ENCODE data around the gene ASTN2. TPM values are rescaled to one million over a fixed set of nuclear protein-coding genes. Genes with fewer than 3 reads are reported as not detected.

Gene ASTN2
- polyA plus RNA-seq, 1 donor, result 4.2 TPM

DNA sequence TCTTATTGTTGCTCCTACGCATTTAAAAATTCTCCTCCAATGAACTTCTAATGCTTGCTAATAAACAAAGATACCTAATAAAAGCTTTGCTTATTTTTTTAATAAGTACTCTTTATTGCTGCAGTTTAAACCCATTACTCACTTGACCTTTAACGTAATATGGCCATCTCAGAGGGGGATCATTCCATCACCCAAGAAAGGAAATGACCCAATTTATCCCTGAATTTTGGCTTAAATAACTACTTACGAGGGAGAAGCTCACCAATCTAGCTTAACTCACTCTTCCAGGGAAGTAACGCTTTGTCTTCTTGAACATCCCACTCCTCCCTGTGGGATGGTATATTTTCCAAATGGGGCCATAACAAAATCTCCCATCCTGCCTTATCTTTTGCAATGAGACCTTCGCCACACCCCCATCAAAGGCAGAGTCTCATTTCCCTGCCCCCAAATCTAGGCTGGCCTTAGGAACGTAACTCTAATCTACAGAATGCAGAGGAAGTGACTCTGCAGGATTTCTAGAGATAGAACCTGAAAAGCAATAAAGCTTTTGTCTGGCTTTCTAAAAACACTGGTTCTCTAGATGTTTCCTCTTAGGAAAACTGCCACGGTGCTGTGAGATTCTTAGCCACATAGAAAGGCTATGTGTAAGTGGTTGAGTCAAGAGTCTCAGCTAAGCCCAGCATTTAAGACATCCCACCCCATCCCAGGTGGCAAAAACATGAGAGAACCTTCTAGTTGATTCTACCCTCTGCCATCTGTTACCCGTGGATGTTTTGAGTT is 310.0 kb downstream of the ASTN2 start:
- DNase-seq, result no peak

DNA sequence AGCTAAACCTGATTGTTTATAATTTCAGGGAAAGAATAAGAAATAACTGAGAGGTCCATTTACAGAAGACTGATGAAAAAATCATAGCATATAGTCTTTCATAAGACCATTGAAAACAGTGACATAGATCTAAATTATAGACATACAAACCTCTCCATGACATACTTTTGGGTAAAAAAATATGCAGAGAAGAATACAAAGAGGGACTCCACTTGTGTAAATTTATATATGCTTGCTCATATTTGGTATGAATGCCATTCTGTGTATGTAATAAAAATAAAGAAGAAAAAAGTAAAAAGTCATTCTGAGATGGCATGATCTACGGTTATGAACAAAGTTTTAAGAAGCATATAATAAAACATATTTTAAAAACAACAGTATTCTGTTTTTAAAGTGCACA is 310.7 kb downstream of the ASTN2 start:
- no peak for DNase-seq

DNA sequence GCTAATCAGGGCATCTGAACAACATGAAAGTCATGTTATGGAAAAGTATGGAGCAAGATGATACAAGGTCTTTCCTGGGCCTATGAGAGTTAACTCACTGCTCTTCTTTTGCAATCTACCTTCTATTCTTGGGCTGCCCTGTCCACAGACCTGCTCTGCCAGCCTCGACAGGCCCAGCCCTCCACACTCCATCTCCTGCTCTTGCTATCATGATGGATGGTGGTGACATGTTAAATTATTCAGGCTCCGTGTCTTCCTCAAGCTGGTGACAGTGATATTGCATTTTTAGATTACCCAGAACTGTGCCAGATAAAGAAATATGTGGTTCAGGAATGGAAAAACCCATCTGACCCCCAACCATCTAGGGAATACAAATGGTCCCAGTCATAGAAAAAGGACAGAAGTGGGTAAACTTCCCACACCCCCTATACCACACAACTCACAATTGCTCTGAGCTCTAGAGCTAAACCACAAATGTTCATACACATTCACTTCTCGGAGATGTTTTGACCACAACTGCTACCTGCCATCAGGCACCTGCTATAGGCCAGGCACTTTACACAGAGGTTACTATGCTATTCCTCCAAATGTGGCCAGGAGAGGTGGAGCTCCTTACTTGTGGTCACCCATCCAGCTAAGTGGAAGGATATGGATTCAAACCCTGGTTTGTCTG is 311.3 kb downstream of the ASTN2 start:
- no peak for DNase-seq

DNA sequence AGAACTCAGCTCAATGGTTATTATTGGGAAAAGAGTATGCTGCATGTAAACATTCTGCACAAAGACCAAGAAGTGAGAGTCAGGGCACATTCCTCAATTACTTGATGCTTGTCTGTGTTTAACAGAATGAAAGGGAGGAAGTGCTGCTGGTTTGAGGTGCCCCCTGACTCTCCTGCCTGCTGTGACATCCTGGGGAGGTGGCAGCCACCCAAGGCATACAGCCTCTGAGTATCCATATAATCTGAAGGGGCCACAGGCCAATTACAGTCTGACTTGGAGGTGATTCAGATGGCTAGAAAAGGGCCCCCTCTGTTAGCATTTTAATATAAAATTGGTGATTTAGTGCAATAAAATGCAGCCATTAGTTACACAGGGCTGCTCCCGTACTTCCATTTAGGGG is 313.8 kb downstream of the ASTN2 start:
- DNase-seq, result no peak

DNA sequence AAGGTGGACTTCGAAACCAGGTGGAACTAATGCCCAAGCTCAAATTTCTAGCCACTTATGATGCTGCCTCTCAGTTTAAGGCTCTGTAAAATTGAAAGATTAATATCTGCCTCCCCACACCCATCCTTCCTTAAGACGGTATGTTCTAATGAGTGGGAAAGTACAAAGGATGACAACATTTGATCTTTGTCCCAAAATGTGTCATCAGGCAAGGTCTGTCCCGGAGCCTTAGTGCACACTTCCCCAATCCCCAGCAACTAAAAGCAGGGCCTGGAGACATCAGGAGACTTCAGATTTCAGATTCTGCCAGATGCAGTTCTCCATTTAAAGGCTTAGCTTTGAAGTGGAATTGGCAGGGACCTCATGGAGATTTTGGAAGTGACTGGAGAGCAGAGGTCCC is 316.5 kb downstream of the ASTN2 start:
- no peak for DNase-seq

DNA sequence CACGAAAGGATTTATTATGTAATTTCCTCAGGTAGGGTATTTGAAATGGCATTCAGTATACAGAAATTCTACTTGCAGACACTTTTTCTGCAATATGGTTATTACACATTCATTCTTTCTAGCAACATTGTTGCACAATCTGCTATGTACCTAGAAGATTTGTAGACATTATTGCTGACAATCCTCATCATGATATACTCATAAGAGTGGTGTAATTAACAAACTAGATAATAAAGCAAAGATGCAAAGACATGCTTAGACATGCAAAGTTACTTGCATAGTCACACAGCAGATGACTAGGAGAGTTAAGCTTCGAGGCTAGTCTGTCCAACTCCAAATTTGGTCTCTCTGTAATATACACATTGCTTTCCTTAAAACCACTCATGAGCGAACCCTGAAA is 317.1 kb downstream of the ASTN2 start:
- no peak for DNase-seq

DNA sequence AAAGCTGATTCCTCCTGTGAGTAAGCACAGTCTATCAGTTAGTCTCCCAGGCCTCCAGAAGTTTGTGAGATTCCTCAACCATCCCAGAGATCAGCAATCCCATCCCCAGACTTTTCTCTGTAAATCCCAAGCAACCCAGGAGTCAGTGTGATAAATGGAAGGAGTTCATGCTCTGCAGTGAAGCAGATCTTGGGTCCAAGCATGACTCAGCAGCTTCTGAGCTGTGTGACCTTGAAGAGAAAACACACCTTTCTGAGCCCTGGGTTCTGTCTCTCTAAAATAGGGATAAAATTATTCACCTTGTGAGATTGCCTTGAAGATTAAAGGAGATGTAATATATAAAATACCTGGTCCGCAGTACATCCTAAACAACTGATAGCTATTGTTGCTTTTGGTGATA is 318.7 kb downstream of the ASTN2 start:
- no peak for DNase-seq

DNA sequence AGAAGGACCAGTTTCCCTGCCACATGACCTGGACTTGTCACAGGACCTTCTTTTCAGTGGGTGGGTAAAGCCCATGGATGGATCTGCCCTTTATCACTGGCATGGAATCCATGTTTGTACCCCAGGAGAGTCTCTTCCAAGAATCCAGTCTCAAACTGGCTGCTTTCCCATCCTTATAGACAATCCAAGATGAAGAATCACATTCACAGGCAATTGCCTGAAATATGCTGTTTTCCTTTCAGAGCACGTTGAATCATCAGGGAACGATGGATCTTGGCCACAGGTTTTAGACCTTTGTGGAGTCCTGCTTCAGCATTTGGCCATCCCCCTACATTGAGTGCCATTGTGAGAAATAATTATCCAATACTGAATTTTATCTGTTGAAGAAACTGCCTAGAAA is 319.8 kb downstream of the ASTN2 start:
- DNase-seq, result no peak

DNA sequence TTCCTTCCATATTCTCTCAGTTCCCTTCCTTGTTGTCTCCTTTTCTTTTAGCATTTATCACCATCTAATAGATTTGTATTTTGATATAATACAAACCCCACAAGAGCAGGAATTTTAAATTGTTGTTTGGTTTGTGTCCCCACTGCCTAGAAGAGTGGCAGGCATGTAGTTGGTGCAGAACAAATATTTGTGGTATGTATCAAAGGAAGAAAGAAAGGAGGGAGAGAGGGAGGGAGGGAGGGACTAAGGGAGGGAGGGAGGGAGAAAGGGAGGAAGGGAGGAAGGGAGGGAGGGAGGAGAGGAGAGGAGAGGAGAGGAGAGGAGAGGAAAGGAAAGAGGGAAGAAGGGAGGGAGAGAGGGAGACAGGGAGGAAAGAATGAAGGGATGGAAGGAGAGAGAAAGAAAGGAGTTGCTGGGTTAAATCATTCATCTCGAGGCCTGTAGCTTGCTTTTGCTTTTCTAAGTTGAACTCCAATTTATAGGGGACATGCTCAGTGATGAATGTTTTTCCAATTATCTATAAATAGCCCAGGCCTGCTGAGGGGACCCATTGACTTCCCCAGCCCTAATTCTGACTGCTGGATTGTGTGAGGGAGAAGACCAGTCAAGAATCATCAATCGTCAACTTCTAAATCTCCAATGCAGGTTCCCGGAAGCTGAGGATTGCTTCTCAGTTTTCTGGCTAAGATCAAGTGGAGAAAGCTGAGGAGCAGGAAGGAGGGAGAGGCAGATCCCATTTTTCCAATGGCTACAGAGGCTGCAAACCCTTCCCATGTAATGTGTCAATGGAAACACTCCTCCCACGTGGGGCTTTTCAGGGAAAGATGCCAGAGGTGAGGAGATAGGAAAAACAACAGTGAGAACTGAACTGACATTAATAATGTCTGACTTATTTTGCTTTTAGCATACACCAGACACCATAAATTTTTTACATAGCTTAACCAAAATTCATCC is 320.7 kb downstream of the ASTN2 start:
- peak; percentile 56 for DNase-seq

DNA sequence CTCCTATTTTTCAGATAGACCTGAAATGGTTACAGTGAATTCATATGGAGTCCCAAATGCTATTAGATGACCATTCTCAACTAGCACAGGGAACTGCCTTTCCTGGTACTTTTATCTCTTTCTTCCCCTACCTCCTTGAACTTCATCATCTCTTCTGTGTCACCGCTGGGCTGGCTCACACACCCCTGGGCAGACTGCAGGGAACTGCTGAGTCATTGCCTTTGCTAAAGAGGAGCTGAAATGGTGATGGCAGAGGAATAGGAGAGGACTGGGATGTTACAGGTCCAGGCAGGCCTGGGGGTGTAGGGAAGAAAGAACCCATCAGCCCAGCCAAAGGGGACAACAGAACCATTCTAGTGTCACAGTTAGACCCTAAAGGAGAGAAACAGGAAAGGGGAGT is 322.3 kb downstream of the ASTN2 start:
- DNase-seq, result no peak

DNA sequence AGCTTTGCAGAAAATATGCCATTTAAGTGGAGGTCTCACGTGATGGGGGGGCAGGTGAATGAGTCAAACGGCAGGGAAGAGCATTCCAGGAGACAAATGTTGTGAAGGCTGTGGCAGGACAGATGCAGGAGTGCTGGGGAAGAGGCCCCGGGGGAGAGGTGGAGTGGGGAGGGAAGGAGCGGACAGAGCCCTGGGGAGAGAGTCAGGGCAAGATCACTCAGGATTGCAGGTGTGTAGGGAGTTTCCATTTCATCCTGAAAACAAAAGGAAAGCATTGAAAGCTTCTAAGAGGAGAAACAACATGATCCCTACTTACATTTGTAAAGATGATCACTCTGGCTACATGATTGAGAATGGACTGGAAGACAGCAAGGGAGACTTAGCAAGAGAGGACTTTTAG is 323.3 kb downstream of the ASTN2 start:
- no peak for DNase-seq

DNA sequence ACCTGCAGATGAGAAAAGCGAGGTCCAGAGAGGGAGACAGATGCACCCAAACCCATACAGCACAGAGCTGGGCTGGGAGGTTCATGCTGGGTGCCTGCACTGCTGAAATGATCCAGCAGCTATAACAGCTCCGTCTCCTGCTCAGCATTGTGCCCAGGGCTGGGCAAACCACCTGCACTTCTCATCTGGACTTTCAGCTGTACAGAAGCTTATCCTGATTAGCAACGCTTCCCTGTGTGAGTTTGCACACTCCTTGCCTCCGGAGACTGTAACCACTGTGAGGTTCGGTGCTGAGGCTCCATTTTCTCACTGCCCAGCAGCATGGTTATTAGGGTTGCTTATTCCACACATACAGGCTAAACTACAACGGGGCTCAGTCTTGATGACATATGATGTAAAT is 326.1 kb downstream of the ASTN2 start:
- no peak for DNase-seq

DNA sequence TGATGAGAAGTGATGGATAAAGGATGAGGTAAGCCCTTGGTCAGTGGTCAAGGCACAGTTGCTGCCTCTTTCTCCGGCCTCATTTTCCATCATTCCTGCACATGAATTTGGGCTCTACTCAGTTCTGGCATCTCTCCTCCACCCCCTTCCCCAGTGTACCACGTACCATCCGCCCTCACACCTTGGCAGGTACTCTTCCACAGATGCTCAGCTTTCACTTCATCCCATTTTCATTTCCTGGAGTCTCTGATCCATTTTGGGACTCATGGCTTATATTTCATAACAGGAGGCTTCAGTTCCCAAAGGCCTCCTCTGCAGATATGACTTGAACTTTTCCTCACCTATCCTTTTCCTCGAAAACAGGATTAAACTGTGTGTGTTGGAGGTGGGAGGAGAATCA is 326.7 kb downstream of the ASTN2 start:
- no peak for DNase-seq

DNA sequence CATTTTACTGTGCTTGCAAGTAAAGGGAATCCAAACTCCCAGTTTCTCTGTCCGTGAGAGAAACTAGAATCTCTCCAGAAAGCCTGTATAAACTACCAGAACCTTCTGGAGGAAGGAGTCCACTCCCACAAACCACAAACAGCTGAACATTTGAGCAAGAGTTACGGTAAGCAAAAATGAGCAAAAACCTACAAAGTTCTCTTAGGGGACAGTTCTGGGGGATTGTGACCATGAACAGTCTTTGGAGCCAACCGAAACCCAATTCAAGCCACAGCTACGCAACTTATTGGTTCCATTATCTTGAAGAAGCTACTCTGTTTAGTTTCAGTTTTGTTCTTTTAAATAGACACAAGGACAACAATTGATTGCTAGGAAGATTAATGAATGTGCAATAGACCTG is 330.6 kb downstream of the ASTN2 start:
- no peak for DNase-seq

DNA sequence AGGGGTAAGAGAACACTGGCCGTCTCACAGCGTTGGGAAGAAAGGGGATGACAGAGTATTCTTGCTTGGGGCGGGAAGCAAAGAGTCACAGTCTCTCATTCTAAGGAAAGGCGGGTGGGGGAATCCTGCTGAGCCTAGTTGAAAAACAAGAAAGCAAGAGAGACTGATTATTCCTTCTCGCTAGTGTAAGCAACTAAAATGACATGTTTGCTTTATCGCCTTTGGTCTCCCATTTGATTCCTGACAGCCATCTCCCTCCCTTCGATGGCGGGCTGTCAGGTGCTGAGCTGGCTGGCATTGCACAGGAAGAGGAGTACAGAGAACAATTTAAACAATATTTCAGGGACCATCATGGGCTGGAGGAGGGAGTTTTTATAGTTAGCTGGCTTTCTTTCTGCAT is 331.3 kb downstream of the ASTN2 start:
- no peak for DNase-seq

DNA sequence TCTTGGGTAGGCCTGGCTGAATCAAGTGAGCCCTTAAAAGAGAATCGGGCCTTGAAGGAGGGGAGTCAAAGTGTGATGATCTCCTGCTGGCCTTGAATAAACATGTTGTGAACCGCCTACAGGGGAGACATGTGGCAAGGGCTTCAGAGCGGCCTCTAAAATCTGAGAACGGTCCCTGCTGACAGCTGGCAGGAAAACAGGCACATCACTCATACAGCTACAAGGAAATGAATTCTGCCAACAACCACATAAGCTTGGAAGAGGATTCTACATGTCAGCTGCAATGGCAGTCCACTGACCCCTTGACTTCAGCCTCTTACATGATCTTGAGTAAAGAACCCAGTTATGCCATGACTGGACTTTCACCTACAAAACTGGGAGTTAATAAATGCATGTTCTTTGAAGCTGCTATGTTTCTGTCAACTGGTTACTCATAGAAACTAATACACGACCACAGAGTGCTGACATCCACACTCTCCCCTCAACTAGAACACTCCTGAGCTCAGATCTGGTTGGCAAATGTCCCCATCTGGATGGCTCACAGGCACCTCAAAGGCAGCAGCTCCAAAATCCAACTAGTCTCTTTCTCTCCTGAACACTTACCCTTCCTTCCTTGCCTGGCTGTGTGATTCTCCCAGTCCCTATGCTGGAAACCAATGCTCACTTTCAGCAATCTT is 333.1 kb downstream of the ASTN2 start:
- no peak for DNase-seq

DNA sequence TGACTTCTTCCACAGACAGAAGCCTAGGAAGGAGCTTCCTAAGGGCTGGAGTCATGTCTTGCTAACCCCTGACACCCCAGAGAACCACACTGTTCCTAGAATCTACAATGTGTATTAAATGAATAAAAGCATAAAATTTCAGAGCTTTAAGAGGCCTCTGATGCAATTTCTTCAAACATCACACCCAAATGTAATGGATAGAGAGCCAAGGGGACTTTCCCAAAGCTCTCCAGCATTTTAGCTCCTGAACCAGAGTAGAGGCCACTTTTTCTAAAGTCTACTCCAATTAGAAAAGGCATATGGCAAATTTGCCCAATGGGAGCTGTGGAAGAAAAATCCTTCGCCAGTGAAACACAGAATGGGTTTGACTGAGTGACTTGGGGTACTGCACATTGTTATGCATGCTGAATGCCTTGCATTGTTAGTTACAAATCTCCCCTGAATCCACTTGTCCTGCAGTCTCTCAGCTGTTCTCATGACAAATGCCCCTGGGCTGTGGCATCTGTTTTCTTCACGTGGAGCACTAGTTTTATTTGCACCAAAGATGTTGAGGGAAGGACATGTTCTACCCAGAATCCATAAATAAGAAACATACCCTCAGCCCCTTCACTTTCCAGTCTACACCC is 334.0 kb downstream of the ASTN2 start:
- no peak for DNase-seq

DNA sequence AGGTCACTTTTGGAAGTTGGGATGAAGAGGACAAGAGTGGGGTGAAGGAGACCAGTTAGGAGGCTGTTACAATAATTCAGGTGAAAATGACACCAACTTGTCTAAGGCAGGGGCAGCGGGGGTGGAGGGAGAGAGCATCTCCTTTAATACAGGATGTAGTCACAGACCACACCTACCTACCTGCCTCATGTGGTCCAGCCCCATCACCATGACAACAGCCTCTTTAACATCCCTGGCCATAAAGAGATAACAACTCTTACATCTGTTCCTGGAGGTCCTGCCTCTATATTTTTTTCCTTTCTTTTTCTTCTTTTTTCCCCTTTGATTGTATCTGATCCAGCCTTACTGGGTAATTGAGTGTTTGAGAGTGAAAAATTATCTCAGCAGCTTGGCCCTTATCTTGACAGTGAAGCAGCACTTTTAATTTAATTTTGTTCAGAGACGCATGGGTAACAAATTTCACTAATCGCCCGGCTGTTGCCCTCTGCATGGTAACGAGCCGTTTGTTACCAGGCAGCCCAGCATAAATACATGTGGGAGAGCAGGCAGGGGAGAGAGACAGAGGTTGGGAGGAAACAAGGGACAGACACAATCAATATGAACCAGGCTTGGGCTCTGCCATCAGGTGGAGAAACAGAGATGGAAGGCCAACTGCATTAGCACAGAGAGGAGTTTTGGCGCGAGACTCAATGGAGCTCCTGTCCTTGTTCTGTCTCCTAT is 338.1 kb downstream of the ASTN2 start:
- no peak for DNase-seq

DNA sequence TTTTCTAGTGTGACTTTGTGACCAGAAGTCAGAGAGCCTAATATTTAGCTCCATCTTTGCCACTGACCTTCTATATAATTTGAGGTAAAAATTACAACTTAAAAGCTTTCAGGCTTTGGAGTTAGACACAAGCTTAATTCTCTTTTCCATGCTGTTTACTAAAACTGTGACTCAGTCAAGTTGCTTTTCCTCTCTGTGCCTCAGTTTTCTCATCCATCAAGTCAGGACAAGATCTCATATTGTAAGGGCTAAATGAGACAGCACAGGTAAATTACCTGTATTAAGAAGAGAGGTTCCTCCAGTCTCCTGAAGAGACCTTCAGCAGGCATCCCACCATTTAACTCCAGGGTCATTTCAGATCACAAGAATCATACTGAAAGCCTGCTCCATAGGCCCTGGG is 339.2 kb downstream of the ASTN2 start:
- no peak for DNase-seq

DNA sequence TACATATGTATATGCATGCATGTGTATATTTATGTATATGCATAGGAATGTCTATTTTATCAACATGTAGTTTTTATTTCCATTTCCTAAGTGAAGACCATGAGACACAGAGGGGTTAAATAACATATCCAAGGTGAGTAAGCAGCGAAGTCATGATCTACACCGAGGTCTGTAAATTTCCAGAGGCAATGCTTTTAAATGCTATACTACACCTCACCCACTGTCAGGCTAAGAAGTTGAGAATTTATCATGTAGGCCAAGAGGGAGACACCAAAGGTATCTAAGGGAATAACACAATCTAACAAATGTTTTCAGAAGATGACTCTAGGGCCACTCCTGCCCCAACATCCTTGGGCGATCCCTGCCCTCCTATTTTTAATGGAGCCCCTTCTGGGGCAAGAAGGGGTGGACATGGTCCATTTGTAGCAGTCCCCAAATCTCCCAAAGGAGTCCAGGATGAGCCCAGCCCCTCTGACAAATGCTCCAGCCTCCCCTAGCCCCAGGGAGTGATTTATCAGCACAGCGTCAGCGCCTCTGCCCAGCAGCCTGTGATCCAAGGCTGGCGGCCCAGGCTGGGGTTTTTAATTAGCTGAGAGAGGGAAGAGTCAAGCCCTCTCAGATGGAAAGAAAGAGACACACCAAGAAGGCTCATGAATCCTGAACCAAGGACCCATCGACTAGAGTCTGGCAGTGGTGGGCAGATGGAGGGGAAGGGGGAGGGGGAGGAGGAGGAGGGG is 339.9 kb downstream of the ASTN2 start:
- no peak for DNase-seq

DNA sequence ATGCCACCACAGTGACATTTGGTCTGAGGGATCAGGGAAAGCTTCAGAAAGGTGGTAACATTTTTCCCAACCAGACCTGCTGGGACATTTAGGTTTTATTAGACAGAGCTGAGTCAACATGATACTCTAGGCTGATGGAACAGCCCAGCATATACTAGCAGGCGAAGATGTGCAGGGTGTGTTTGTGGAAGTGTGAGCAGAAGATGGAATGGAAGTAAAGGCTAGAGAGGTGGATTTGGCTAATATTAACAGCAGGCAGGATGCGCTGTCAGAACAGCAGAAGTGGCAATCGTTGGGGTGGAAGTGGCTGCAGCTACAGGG is 340.6 kb downstream of the ASTN2 start:
- no peak for DNase-seq
